ENCODE data around the gene CASP5. TPM values are rescaled to one million over a fixed set of nuclear protein-coding genes. Genes with fewer than 3 reads are reported as not detected.

CASP5 gene
- polyA plus RNA-seq, 2 of the 4 experiments (the other 2 are of a cell fraction): not detected

DNA sequence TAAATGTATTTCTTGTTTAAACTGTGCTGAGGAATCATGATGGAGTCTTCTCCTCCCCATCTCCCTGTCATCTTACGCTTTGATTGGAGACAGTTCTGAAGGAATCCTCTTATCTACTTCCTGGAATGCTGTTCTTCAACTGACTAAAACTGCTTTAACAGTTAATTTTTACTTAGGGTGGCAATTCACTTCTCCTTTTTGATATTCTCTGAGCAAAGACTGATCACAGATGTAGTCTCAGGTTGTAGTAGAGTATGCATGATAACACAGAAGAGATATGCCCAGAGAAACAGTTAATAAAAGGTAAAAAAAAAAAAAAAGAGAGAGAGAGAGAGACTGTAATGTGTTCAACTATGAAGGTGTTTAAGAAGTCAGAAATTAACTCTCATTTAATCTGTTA is 1.4 kb upstream of the CASP5 start:
- Histone ChIP-seq H3K4me2 (no peak overlapping the region), H3K9me3 (no peaks in the 10 kb centered on the region), H3K4me3 (no peak overlapping the region), H3K4me1 (no peaks in the 10 kb centered on the region), H3K27ac (no peak overlapping the region)
- no peak for ATAC-seq
- DNase-seq (ENCODE audit: low read depth in 1 of 2, low spot score in 1 of 2): no peak
- FAIRE-seq: no peak
- ChIA-PET CTCF (no interaction called here), POLR2A (no interaction called here)
- WGBS (ENCODE audit: missing lambda C conversion rate): 75% methylated on average over 1 of the region's 1 CpG
- no peak for TF ChIP-seq MYC (IDR thresholded peaks at IDR 0.05; ENCODE audit: borderline replicate concordance, low read length)
- no peak for TF ChIP-seq ZSCAN20 (CRISPR knock-in tag; IDR thresholded peaks at IDR 0.05)
- TF ChIP-seq PHF8 (IDR thresholded peaks at IDR 0.05; ENCODE audit: borderline replicate concordance, low read depth): no peak
- TF ChIP-seq CHD2 (IDR thresholded peaks at IDR 0.05; ENCODE audit: low read length, partially characterized antibody): no peak
- TF ChIP-seq KDM1A (IDR thresholded peaks at IDR 0.05; ENCODE audit: low read depth): no peak
- TF ChIP-seq BHLHE40 (IDR thresholded peaks at IDR 0.05; ENCODE audit: low read depth, low read length): no peak
- no peak for TF ChIP-seq CEBPB (IDR thresholded peaks at IDR 0.05)
- no peak for TF ChIP-seq ZNF302 (CRISPR knock-in tag; IDR thresholded peaks at IDR 0.05)
- no peak for TF ChIP-seq USF2 (IDR thresholded peaks at IDR 0.05)
- no peak for TF ChIP-seq HMGXB4 (CRISPR knock-in tag; IDR thresholded peaks at IDR 0.05; ENCODE audit: borderline replicate concordance)
- TF ChIP-seq RARB (CRISPR knock-in tag; IDR thresholded peaks at IDR 0.05): no peak
- no peak for TF ChIP-seq JUN (IDR thresholded peaks at IDR 0.05)
- TF ChIP-seq GATA3 (IDR thresholded peaks at IDR 0.05; ENCODE audit: borderline replicate concordance): no peak
- TF ChIP-seq NPAS2 (CRISPR knock-in tag; IDR thresholded peaks at IDR 0.05; ENCODE audit: borderline replicate concordance): no peak
- no peak for TF ChIP-seq RCOR1 (IDR thresholded peaks at IDR 0.05; ENCODE audit: low read depth, low read length)
- TF ChIP-seq, protein P1, sequence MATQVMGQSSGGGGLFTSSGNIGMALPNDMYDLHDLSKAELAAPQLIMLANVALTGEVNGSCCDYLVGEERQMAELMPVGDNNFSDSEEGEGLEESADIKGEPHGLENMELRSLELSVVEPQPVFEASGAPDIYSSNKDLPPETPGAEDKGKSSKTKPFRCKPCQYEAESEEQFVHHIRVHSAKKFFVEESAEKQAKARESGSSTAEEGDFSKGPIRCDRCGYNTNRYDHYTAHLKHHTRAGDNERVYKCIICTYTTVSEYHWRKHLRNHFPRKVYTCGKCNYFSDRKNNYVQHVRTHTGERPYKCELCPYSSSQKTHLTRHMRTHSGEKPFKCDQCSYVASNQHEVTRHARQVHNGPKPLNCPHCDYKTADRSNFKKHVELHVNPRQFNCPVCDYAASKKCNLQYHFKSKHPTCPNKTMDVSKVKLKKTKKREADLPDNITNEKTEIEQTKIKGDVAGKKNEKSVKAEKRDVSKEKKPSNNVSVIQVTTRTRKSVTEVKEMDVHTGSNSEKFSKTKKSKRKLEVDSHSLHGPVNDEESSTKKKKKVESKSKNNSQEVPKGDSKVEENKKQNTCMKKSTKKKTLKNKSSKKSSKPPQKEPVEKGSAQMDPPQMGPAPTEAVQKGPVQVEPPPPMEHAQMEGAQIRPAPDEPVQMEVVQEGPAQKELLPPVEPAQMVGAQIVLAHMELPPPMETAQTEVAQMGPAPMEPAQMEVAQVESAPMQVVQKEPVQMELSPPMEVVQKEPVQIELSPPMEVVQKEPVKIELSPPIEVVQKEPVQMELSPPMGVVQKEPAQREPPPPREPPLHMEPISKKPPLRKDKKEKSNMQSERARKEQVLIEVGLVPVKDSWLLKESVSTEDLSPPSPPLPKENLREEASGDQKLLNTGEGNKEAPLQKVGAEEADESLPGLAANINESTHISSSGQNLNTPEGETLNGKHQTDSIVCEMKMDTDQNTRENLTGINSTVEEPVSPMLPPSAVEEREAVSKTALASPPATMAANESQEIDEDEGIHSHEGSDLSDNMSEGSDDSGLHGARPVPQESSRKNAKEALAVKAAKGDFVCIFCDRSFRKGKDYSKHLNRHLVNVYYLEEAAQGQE (IDR thresholded peaks at IDR 0.05): no peak
- no peak for TF ChIP-seq POLR2A (IDR thresholded peaks at IDR 0.05; ENCODE audit: low read length)
- TF ChIP-seq, protein P2, sequence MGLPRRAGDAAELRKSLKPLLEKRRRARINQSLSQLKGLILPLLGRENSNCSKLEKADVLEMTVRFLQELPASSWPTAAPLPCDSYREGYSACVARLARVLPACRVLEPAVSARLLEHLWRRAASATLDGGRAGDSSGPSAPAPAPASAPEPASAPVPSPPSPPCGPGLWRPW (IDR thresholded peaks at IDR 0.05): no peak

DNA sequence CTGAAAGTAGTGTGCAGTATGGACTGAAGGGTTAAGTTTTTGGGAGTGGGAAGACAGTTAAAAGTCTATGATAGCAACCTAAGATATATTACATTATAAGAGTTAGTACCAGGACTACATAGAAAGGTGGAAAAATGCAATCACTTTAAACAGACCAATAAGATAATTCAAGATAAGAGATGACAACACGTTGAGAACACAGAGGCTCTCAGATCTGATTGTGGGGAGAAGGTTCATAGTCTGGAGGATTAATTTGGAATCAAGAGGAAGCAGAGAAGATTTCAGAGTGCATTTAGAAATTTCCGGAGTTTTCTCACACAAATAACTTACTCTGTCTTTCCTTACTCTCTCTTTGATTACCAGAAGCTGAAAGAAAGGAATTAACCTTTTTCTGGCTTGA is 441 bp downstream of the CASP5 start:
- Histone ChIP-seq H3K4me1 (no peaks in the 10 kb centered on the region), H3K4me3 (no peak overlapping the region), H3K9me3 (no peaks in the 10 kb centered on the region), H3K27ac (no peak overlapping the region), H3K4me2 (no peak overlapping the region)
- DNase-seq (ENCODE audit: low read depth in 1 of 2, low spot score in 1 of 2): no peak
- 23% methylated on average over 2 of the region's 2 CpGs for WGBS (ENCODE audit: missing lambda C conversion rate)
- CTCF ChIA-PET: no interaction called here
- no peak for FAIRE-seq
- POLR2A ChIA-PET: no interaction called here
- no peak for TF ChIP-seq RNF2 (IDR thresholded peaks at IDR 0.05; ENCODE audit: borderline replicate concordance, low read depth)
- TF ChIP-seq TFCP2L1 (CRISPR knock-in tag; IDR thresholded peaks at IDR 0.05): no peak
- no peak for ATAC-seq

Data from A549 (cell line).